Measurements from ENCODE around the gene C19orf67. TPM values are rescaled to one million over a fixed set of nuclear protein-coding genes. Genes with fewer than 3 reads are reported as not detected.

Gene C19orf67
- total RNA-seq, 1 donor from 2014 or later = not detected

DNA sequence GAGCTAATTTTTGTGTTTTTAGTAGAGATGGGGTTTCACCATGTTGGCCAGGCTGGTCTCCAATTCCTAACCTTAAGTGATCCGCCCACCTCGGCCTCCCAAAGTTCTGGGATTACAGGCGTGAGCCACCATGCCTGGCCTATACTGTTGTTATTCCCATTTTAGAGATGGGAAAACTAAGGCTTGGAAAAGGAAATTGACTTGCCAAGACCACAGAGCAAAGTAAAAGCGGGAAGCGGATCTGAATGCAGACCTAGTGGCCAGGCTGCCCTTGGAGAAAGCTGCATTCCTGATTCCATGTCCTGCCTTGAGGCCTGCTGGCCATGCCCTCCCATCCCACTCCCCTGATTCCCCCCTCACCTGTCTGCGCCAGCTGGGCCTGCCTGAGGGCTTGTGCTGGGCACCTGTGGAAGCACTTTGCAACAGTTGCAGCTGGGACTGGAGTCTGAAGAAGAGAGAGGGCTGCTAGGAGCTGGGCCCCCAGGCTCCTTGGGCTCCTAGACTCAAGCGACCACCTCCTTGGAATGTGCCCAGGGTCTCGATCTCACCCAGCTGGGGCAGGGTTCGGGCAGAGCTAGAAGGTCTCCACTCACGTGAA is 29.4 kb downstream of the C19orf67 start:
- H3K79me2 ChIP-seq (ENCODE audit: insufficient read depth, low read length) = no peaks in the 10 kb centered on the region
- Mint-ChIP-seq H3K27me3 (ENCODE audit: low read depth, unreplicated experiment) (peaks cover 41% of the 10 kb centered on the region), H3K9me3 (ENCODE audit: unreplicated experiment) (peaks cover 1% of the 10 kb centered on the region), H3K27ac (ENCODE audit: unreplicated experiment) (no peak overlapping the region), H3K4me1 (ENCODE audit: low read depth, unreplicated experiment) (no peaks in the 10 kb centered on the region), H3K36me3 (ENCODE audit: low read depth, unreplicated experiment) (peaks cover 4% of the 10 kb centered on the region), H3K4me3 (ENCODE audit: unreplicated experiment) (no peak overlapping the region)
- no peak overlapping the region for H2AFZ ChIP-seq (ENCODE audit: low read depth, low read length)
- H3K4me2 ChIP-seq (ENCODE audit: low read length) = no peak overlapping the region
- peaks cover 18% of the 10 kb centered on the region for H3K27me3 ChIP-seq (ENCODE audit: insufficient read depth, low read length)
- no peak for FAIRE-seq
- H3K36me3 ChIP-seq (ENCODE audit: insufficient read depth, low read length) = no peaks in the 10 kb centered on the region
- peaks cover 3% of the 10 kb centered on the region for H3K4me1 ChIP-seq (ENCODE audit: insufficient read depth, low read length)
- no peak overlapping the region for H3K4me3 ChIP-seq (ENCODE audit: insufficient read depth, low read depth, low read length)
- H3K9me3 ChIP-seq (ENCODE audit: insufficient read depth, low read depth, low read length) = peaks cover 3% of the 10 kb centered on the region
- no peak for TF ChIP-seq EZH2 (IDR thresholded peaks at IDR 0.05; ENCODE audit: insufficient read depth, low read length)
- TF ChIP-seq, protein P1, sequence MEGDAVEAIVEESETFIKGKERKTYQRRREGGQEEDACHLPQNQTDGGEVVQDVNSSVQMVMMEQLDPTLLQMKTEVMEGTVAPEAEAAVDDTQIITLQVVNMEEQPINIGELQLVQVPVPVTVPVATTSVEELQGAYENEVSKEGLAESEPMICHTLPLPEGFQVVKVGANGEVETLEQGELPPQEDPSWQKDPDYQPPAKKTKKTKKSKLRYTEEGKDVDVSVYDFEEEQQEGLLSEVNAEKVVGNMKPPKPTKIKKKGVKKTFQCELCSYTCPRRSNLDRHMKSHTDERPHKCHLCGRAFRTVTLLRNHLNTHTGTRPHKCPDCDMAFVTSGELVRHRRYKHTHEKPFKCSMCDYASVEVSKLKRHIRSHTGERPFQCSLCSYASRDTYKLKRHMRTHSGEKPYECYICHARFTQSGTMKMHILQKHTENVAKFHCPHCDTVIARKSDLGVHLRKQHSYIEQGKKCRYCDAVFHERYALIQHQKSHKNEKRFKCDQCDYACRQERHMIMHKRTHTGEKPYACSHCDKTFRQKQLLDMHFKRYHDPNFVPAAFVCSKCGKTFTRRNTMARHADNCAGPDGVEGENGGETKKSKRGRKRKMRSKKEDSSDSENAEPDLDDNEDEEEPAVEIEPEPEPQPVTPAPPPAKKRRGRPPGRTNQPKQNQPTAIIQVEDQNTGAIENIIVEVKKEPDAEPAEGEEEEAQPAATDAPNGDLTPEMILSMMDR (IDR thresholded peaks at IDR 0.05; ENCODE audit: insufficient read depth, low read depth, low read length) = no peak
- no peak for DNase-seq (ENCODE audit: low read depth)
- no peak overlapping the region for H3K9ac ChIP-seq (ENCODE audit: low read length)
- H3K27ac ChIP-seq (ENCODE audit: low read depth, low read length) = no peak overlapping the region
- no peaks in the 10 kb centered on the region for H4K20me1 ChIP-seq (ENCODE audit: insufficient read depth, low read length)

DNA sequence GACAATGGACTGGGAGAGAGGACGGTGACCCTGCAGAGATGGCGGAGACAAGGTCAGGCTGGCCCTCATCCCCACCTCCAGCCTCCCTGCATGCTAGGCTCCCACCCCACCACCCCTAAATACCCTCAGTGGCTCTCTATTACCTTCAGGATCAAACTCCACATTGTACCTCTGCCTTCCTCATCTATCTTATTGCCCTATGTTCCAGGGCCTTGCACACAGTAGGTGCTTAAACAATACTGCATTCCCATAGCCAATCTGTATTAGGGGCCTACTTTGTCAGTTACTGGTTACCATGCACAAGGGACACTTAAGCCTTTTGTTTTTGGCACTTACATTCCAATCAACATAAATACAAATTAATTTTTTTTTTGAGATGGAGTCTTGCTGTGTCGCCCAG is 30.2 kb downstream of the C19orf67 start:
- no peaks in the 10 kb centered on the region for H4K20me1 ChIP-seq (ENCODE audit: insufficient read depth, low read length)
- H3K36me3 ChIP-seq (ENCODE audit: insufficient read depth, low read length) = no peaks in the 10 kb centered on the region
- Mint-ChIP-seq H3K36me3 (ENCODE audit: low read depth, unreplicated experiment) (peaks cover 4% of the 10 kb centered on the region), H3K4me1 (ENCODE audit: low read depth, unreplicated experiment) (no peaks in the 10 kb centered on the region), H3K9me3 (ENCODE audit: unreplicated experiment) (peaks cover 1% of the 10 kb centered on the region), H3K4me3 (ENCODE audit: unreplicated experiment) (no peak overlapping the region), H3K27me3 (ENCODE audit: low read depth, unreplicated experiment) (peaks cover 40% of the 10 kb centered on the region), H3K27ac (ENCODE audit: unreplicated experiment) (no peak overlapping the region)
- H3K27ac ChIP-seq (ENCODE audit: low read depth, low read length) = no peak overlapping the region
- peaks cover 3% of the 10 kb centered on the region for H3K4me1 ChIP-seq (ENCODE audit: insufficient read depth, low read length)
- H3K4me2 ChIP-seq (ENCODE audit: low read length) = no peak overlapping the region
- TF ChIP-seq, protein P1 (IDR thresholded peaks at IDR 0.05; ENCODE audit: insufficient read depth, low read depth, low read length) = no peak
- no peak for TF ChIP-seq EZH2 (IDR thresholded peaks at IDR 0.05; ENCODE audit: insufficient read depth, low read length)
- H3K27me3 ChIP-seq (ENCODE audit: insufficient read depth, low read length) = peaks cover 18% of the 10 kb centered on the region
- DNase-seq (ENCODE audit: low read depth) (no peak), FAIRE-seq (no peak)
- no peak overlapping the region for H3K9ac ChIP-seq (ENCODE audit: low read length)
- no peak overlapping the region for H2AFZ ChIP-seq (ENCODE audit: low read depth, low read length)
- peaks cover 3% of the 10 kb centered on the region for H3K9me3 ChIP-seq (ENCODE audit: insufficient read depth, low read depth, low read length)
- H3K79me2 ChIP-seq (ENCODE audit: insufficient read depth, low read length) = no peaks in the 10 kb centered on the region
- H3K4me3 ChIP-seq (ENCODE audit: insufficient read depth, low read depth, low read length) = no peak overlapping the region

DNA sequence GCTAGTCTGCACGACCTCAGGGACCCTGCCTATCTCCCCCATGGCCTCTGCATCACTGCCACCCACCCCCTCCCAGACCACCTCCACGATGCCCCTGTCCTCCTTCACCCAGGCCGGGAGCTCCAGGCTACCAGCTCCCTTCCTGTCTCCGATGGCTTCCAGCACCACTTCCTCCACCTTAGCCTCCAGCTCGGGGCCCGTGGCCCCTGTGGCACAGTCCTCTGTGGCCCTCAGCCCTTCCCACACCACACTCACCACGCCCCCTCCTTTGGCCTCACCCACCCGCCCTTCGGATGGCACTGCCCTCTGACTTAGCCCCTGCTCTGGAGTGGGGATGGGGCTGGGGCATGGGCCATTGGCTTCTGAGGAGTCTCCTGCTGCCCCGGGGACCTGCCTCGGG is 30.9 kb downstream of the C19orf67 start:
- no peaks in the 10 kb centered on the region for H3K4me1 Mint-ChIP-seq (ENCODE audit: low read depth, unreplicated experiment)
- H3K27me3 Mint-ChIP-seq (ENCODE audit: low read depth, unreplicated experiment) = peaks cover 34% of the 10 kb centered on the region
- H3K9ac ChIP-seq (ENCODE audit: low read length) = no peak overlapping the region
- H3K79me2 ChIP-seq (ENCODE audit: insufficient read depth, low read length) = no peaks in the 10 kb centered on the region
- no peak overlapping the region for H2AFZ ChIP-seq (ENCODE audit: low read depth, low read length)
- H3K27me3 ChIP-seq (ENCODE audit: insufficient read depth, low read length) = peaks cover 12% of the 10 kb centered on the region
- no peak overlapping the region for H3K4me3 ChIP-seq (ENCODE audit: insufficient read depth, low read depth, low read length)
- H3K4me2 ChIP-seq (ENCODE audit: low read length) = no peak overlapping the region
- H3K9me3 ChIP-seq (ENCODE audit: insufficient read depth, low read depth, low read length) = peaks cover 3% of the 10 kb centered on the region
- TF ChIP-seq, protein P1 (IDR thresholded peaks at IDR 0.05; ENCODE audit: insufficient read depth, low read depth, low read length) = no peak
- no peak for TF ChIP-seq EZH2 (IDR thresholded peaks at IDR 0.05; ENCODE audit: insufficient read depth, low read length)
- no peak for FAIRE-seq
- no peak overlapping the region for H3K27ac Mint-ChIP-seq (ENCODE audit: unreplicated experiment)
- no peak for DNase-seq (ENCODE audit: low read depth)
- H3K4me1 ChIP-seq (ENCODE audit: insufficient read depth, low read length) = peaks cover 3% of the 10 kb centered on the region
- H4K20me1 ChIP-seq (ENCODE audit: insufficient read depth, low read length) = no peaks in the 10 kb centered on the region
- H3K27ac ChIP-seq (ENCODE audit: low read depth, low read length) = no peak overlapping the region
- peaks cover 1% of the 10 kb centered on the region for H3K9me3 Mint-ChIP-seq (ENCODE audit: unreplicated experiment)
- H3K36me3 ChIP-seq (ENCODE audit: insufficient read depth, low read length) = no peaks in the 10 kb centered on the region
- H3K36me3 Mint-ChIP-seq (ENCODE audit: low read depth, unreplicated experiment) = peaks cover 4% of the 10 kb centered on the region
- no peak overlapping the region for H3K4me3 Mint-ChIP-seq (ENCODE audit: unreplicated experiment)
